SJSA1 (cell line): ENCODE results near the gene DMGDH. TPM values are rescaled to one million over a fixed set of nuclear protein-coding genes. Genes with fewer than 3 reads are reported as not detected.
A peak's percentile ranks its signal among the peaks of the same experiment; 100 is the strongest.

ENCODE experiments used
- DNase-seq, 2 experiments: peaks; one replicate each; pipeline ENCODE4 v3.0.0-alpha.2; 2015 to 2020; ENCODE audit warnings: low spot score in 2 of 2, low read depth in 1 of 2
- H3K27ac ChIP-seq: fragments of 250-450 bp; sonication (Bioruptor Pico); 2 replicates; pipeline ENCODE4 v1.5.1; 2020; ENCODE audit warnings: mild to moderate bottlenecking, moderate library complexity
- H3K27me3 ChIP-seq: fragments of 250-450 bp; sonication (Bioruptor Pico); replicated peaks from 2 replicates; pipeline ENCODE4 v1.5.1; 2020; ENCODE audit warnings: mild to moderate bottlenecking, moderate library complexity
- H3K36me3 ChIP-seq: fragments of 250-450 bp; sonication (Bioruptor Pico); 2 replicates; pipeline ENCODE4 v1.5.1; 2020; ENCODE audit warnings: mild to moderate bottlenecking
- H3K4me1 ChIP-seq: fragments of 250-450 bp; sonication (Bioruptor Pico); replicated peaks from 2 replicates; pipeline ENCODE4 v1.6.1; 2021; ENCODE audit warnings: mild to moderate bottlenecking
- H3K4me3 ChIP-seq: fragments of 250-450 bp; sonication (Bioruptor Pico); 2 replicates; pipeline ENCODE4 v1.5.1; 2020; ENCODE audit warnings: mild to moderate bottlenecking
- H3K9me3 ChIP-seq: fragments of 250-450 bp; sonication (Bioruptor Pico); replicated peaks from 2 replicates; pipeline ENCODE4 v1.5.1; 2020; ENCODE audit warnings: mild to moderate bottlenecking
- total RNA-seq: library from RNA; depleted of rRNA; stranded (reverse); fragments of >200 nt; shearing (Covaris generic); gene quantifications from 2 replicates; pipeline ENCODE4 v1.2.3, GENCODE V29; 2014; rRNA removed

DMGDH gene
- total RNA-seq, 1 experiment from 2014 or later: not detected

DNA sequence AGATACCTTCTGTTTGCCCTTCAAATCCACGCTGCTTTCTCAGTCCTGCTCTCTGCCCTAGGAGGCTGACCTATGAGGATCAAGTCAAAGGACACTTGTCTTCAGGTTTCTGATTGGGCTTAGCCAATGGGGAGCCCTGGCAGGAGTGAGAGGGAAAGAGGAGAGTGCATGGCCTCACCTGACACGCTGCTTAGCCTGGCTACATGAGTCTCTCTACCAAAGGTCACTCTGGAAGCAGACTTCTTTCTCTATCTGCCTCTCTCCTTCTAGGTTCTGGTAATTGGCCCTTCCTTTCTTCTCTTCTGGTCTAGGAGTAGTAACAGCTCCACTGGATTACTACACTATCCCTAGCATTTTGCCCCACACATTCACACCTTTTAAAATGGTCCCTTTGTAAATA, 97.5 kb downstream of the DMGDH start:
- Histone ChIP-seq H3K9me3 (no peaks in the 10 kb centered on the region), H3K4me3 (no peak overlapping the region), H3K36me3 (no peaks in the 10 kb centered on the region; the same call in none of the 2 replicates), H3K27ac (no peak overlapping the region), H3K4me1 (peaks cover 18% of the 10 kb centered on the region), H3K27me3 (no peaks in the 10 kb centered on the region)
- no peak for DNase-seq

GRCh38 chr5:78968781-78969180, 100.7 kb downstream of the DMGDH start:
- Histone ChIP-seq H3K36me3 (peaks cover 11% of the 10 kb centered on the region), H3K27ac (no peak overlapping the region), H3K9me3 (no peaks in the 10 kb centered on the region), H3K27me3 (no peaks in the 10 kb centered on the region), H3K4me3 (no peak overlapping the region), H3K4me1 (peaks cover 8% of the 10 kb centered on the region; the same call in 1 of the 2 replicates)
- no peak for DNase-seq

- peaks cover 26% of the 10 kb centered on the region for H3K36me3 ChIP-seq
- H3K4me1 ChIP-seq: 0 out of 2 replicates have a peak, but pooled peaks cover 7% of the 10 kb centered on the region
- H3K27ac ChIP-seq: no peak overlapping the region
- DNase-seq: peak in 1 of 2 experiments; percentile 25
- no peak overlapping the region for H3K4me3 ChIP-seq
- no peaks in the 10 kb centered on the region for H3K27me3 ChIP-seq
- H3K9me3 ChIP-seq: no peaks in the 10 kb centered on the region
Observed at GRCh38 chr5:78964889-78965288, 104.6 kb downstream of the DMGDH start.

- Histone ChIP-seq H3K27ac (no peak overlapping the region), H3K4me3 (no peak overlapping the region), H3K4me1 (peaks cover 8% of the 10 kb centered on the region; the same call in 1 of the 2 replicates), H3K9me3 (no peaks in the 10 kb centered on the region), H3K27me3 (no peaks in the 10 kb centered on the region), H3K36me3 (peaks cover 29% of the 10 kb centered on the region)
- DNase-seq: no peak
Observed at GRCh38 chr5:78961743-78962142, 107.7 kb downstream of the DMGDH start.

DNA sequence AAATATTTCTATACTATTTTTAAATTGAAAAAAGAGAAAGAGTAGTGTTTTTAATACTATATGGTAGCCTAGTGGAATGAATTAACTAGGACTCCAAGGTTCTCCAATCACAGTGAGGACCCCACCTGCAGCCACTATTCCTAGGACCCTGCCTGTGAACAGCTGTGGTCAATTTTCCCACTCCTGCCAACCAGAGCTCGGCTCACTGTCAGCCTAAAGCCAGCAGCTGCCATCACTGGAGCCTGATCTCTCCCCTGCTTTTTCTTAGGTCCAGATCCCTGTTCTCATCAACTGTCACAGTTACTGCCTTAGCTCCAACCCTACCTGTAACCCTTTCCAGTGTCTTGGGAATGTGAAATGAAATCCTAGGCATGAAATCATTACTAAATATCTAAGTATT, 109.7 kb downstream of the DMGDH start:
- no peak for DNase-seq
- H3K4me3 ChIP-seq: no peak overlapping the region
- peaks cover 31% of the 10 kb centered on the region for H3K36me3 ChIP-seq
- H3K27me3 ChIP-seq: no peaks in the 10 kb centered on the region
- peaks cover 8% of the 10 kb centered on the region; the same call in 1 of the 2 replicates for H3K4me1 ChIP-seq
- no peaks in the 10 kb centered on the region for H3K9me3 ChIP-seq
- no peak overlapping the region for H3K27ac ChIP-seq

DNA sequence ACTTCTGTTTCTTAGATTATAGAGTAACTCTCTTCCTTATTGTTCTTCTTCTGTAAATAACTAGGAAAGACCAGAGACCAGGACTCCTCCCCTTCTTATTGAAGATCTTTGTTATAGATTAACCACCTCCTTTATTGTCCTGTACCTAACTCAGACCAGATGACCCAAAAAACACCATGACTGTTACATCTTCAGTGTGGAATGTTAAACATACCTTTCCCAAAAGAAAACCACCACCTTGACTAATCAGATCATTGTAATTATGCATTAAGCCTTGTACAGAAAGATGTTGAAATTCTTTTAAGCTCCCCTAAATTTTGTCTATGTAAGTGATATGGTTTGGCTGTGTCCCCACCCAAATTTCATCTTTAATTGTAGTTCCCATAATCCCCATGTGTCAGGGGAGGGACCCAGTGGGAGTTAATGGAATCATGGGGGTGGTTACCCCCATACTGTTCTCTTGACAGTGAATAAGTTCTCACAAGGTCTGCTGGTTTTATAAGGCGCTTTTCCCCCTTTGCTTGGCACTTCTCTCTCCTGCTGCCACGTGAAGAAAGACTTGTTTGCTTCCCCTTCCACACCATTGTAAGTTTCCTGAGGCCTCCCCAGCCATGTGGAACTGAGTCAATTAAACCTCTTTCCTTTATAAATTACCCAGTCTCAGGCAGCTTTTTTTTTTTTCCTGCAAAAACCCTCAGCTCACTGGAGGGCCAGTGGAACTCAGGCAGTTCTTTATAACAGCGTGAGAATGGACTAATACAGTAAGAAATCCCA, 110.6 kb downstream of the DMGDH start:
- peaks cover 26% of the 10 kb centered on the region for H3K36me3 ChIP-seq
- H3K4me3 ChIP-seq: no peak overlapping the region
- H3K9me3 ChIP-seq: no peaks in the 10 kb centered on the region
- no peak for DNase-seq
- no peak overlapping the region for H3K27ac ChIP-seq
- H3K4me1 ChIP-seq: peaks cover 8% of the 10 kb centered on the region
- no peaks in the 10 kb centered on the region for H3K27me3 ChIP-seq

DNA sequence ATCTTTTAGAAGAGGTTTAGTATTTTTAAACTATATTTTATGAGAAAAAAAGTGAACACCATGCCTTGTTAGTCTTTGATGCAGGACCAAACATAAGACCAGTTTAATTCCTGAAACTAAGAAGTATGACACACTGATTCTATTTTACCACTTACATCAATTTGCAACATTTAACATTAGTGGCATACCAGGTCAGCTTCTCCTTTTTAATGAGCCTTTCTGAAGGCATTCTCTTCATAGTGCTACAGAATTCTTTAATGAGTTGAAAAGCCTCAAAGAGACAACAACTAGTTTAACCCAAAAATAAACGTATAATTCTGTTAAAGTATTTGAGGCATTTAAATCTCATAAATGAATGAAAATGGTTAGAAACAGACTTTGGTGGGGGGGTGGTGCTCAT, 112.6 kb downstream of the DMGDH start:
- Histone ChIP-seq H3K4me1 (peaks cover 24% of the 10 kb centered on the region), H3K9me3 (no peaks in the 10 kb centered on the region), H3K27ac (no peak overlapping the region), H3K27me3 (no peaks in the 10 kb centered on the region), H3K36me3 (peaks cover 15% of the 10 kb centered on the region), H3K4me3 (no peak overlapping the region)
- no peak for DNase-seq

DNA sequence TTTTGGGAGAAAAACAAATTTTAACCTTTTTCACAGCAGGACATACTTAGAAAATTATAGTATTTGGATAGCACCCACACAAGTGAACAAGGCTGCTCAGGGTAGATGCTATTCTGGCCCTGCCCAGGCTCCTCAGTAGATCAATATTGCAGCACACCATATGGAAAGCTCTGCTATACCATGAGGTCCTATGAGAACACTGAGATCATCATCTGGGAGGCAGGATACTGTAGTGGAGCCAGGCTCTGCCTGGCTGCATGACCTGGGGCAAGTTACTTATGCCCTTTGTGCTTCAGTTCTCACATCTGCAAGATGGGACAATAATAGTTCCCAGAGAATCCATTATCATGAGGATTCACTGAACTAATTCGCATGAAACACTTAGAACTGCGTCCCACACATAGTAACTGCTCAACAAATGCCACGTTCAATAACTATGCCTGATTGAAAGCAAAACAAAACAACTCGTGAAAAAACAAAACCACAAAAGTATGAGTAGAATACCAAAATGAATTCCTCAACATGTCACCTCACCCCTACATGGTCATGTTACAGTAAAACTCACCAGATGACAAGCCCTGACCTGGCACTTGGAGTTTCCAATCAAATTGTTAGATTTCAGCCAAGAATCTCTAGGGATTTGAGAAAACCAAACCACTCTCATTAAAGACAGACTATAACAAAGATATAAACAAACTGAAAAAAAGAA, 116.2 kb downstream of the DMGDH start:
- peak in 1 of 2 experiments; percentile 45 for DNase-seq
- H3K4me3 ChIP-seq: no peak overlapping the region
- no peaks in the 10 kb centered on the region for H3K9me3 ChIP-seq
- H3K27me3 ChIP-seq: no peaks in the 10 kb centered on the region
- peak overlapping the region; percentile 26 for H3K27ac ChIP-seq
- peaks cover 16% of the 10 kb centered on the region for H3K4me1 ChIP-seq
- peaks cover 8% of the 10 kb centered on the region; the same call in 1 of the 2 replicates for H3K36me3 ChIP-seq

Other genes starting within 250 kb of the DMGDH start
- 50.1 and 72.9 TPM in 2 replicates for gene ARSB, start 84.4 kb downstream of the DMGDH start, total RNA-seq
- not detected in 2 replicates for gene BHMT2, start 93 bp upstream of the DMGDH start, total RNA-seq
- gene BHMT, start 42.1 kb upstream of the DMGDH start, total RNA-seq: not detected in 2 replicates
- gene JMY, start 166.5 kb upstream of the DMGDH start, total RNA-seq: 2.3 and 2.9 TPM in 2 replicates